Measurements from ENCODE around the gene AMPH.
A peak's percentile ranks its signal among the peaks of the same experiment; 100 is the strongest.
"Not testable (repeated sequence)": the region's sequence is repeated elsewhere in the genome, so short reads cannot be mapped to it uniquely, and the experiment has no call there.

The AMPH gene

GRCh38 chr7:38628630-38629385 is 2.4 kb downstream of the AMPH start:
- DNase-seq = peak; percentile 92

- DNase-seq = no peak
These were observed 5.3 kb downstream of the AMPH start for GRCh38 chr7:38625866-38626265.

- no peak for DNase-seq
These were observed 15.5 kb downstream of the AMPH start for GRCh38 chr7:38615665-38616064.

GRCh38 chr7:38607466-38607865 is 23.7 kb downstream of the AMPH start:
- DNase-seq = no peak

- DNase-seq = no peak
These were observed 30.4 kb downstream of the AMPH start for GRCh38 chr7:38600741-38601140.

- DNase-seq = no peak
These were observed 36.2 kb downstream of the AMPH start for GRCh38 chr7:38594949-38595348.

- DNase-seq = no peak
These were observed 38.4 kb downstream of the AMPH start for GRCh38 chr7:38592737-38593288.

- DNase-seq = peak; percentile 19
These were observed 45.4 kb downstream of the AMPH start for GRCh38 chr7:38585572-38586354.

GRCh38 chr7:38584443-38585210 is 46.5 kb downstream of the AMPH start:
- DNase-seq = peak; percentile 87

GRCh38 chr7:38580485-38580884 is 50.7 kb downstream of the AMPH start:
- no peak for DNase-seq

GRCh38 chr7:38574086-38574485 is 57.1 kb downstream of the AMPH start:
- peak; percentile 63 for DNase-seq

GRCh38 chr7:38571620-38572019 is 59.6 kb downstream of the AMPH start:
- DNase-seq = not testable (repeated sequence)

GRCh38 chr7:38568497-38568896 is 62.7 kb downstream of the AMPH start:
- no peak for DNase-seq

- DNase-seq = no peak
These were observed 65.9 kb downstream of the AMPH start for GRCh38 chr7:38565289-38565688.

- DNase-seq = peak; percentile 58
These were observed 67.4 kb downstream of the AMPH start for GRCh38 chr7:38563741-38564140.

- peak; percentile 79 for DNase-seq
These were observed 70.0 kb downstream of the AMPH start for GRCh38 chr7:38561166-38561565.

- peak; percentile 57 for DNase-seq
These were observed 72.3 kb downstream of the AMPH start for GRCh38 chr7:38558761-38559345.

GRCh38 chr7:38554586-38554985 is 76.6 kb downstream of the AMPH start:
- DNase-seq = no peak

- DNase-seq = no peak
These were observed 80.3 kb downstream of the AMPH start for GRCh38 chr7:38550836-38551235.

GRCh38 chr7:38548605-38549004 is 82.6 kb downstream of the AMPH start:
- no peak for DNase-seq

- no peak for DNase-seq
These were observed 84.4 kb downstream of the AMPH start for GRCh38 chr7:38546763-38547162.

GRCh38 chr7:38545977-38546376 is 85.2 kb downstream of the AMPH start:
- DNase-seq = no peak

- peak; percentile 72 for DNase-seq
These were observed 89.0 kb downstream of the AMPH start for GRCh38 chr7:38542156-38542555.
